HEK293T (cell line): ENCODE data around the gene STK39.

Source experiments
- ARNT ChIP-seq: fragments of 450-650 bp; IDR thresholded peaks from 2 replicates; pipeline ENCODE4 v1.6.1; 2017; ENCODE audit warnings: mild to moderate bottlenecking
- BHLHE40 ChIP-seq: fragments of 450-650 bp; IDR thresholded peaks from 2 replicates; pipeline ENCODE4 v1.6.1; 2016; ENCODE audit warnings: mild to moderate bottlenecking, moderate library complexity, borderline replicate concordance
- ELF4 ChIP-seq: fragments of 450-650 bp; IDR thresholded peaks from 2 replicates; pipeline ENCODE4 v1.6.1; 2017; ENCODE audit warnings: antibody characterized with exemption
- FOXM1 ChIP-seq: fragments of 450-650 bp; IDR thresholded peaks from 2 replicates; pipeline ENCODE4 v1.6.1; 2017; ENCODE audit warnings: mild to moderate bottlenecking, borderline replicate concordance
- HDGF ChIP-seq: fragments of 450-650 bp; IDR thresholded peaks from 2 replicates; pipeline ENCODE4 v1.6.1; 2017; ENCODE audit warnings: antibody characterized with exemption, borderline replicate concordance
- NFRKB ChIP-seq: fragments of 450-650 bp; IDR thresholded peaks from 2 replicates; pipeline ENCODE4 v1.6.1; 2016; ENCODE audit warnings: mild to moderate bottlenecking, moderate library complexity
- SUZ12 ChIP-seq: fragments of 450-650 bp; IDR thresholded peaks from 2 replicates; pipeline ENCODE4 v1.6.1; 2016; ENCODE audit warnings: mild to moderate bottlenecking
- TARDBP ChIP-seq: fragments of 450-650 bp; IDR thresholded peaks from 2 replicates; pipeline ENCODE4 v1.6.1; 2016
- ZNF384 ChIP-seq: fragments of 450-650 bp; IDR thresholded peaks from 2 replicates; pipeline ENCODE4 v1.6.1; 2016
- TF ChIP-seq, protein P1 (sequence below): fragments of 450-650 bp; IDR thresholded peaks from 2 replicates; pipeline ENCODE4 v1.6.1; 2016

DNA sequence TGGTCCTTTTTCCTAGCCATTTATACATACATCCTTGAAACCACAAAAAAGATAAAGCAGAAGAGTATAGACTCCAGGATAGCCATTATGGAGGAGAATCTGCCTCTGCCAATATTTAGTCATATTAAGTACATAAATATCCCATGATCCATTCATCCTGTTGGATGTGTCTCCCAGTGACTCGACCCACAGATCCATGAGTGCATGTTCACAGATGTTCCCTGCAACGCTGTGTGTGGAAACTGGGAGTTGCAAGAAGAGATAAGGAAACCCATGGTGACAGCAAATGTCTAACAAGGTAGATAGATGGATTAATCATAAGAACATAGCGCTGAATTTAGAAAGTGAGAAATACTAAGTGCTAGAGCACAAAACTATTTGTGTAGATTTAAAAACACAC lies 34.5 kb downstream of the STK39 start:
- TF ChIP-seq FOXM1 (no peak), NFRKB (no peak), SUZ12 (no peak), ARNT (no peak), ELF4 (no peak), TARDBP (no peak), ZNF384 (no peak), BHLHE40 (no peak), HDGF (no peak)
- TF ChIP-seq, protein P1, sequence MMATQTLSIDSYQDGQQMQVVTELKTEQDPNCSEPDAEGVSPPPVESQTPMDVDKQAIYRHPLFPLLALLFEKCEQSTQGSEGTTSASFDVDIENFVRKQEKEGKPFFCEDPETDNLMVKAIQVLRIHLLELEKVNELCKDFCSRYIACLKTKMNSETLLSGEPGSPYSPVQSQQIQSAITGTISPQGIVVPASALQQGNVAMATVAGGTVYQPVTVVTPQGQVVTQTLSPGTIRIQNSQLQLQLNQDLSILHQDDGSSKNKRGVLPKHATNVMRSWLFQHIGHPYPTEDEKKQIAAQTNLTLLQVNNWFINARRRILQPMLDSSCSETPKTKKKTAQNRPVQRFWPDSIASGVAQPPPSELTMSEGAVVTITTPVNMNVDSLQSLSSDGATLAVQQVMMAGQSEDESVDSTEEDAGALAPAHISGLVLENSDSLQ = no peak
